GM08714 (cell line): ENCODE data around the gene ARID1B.
A peak's percentile ranks its signal among the peaks of the same experiment; 100 is the strongest.

ENCODE experiments used
- H3K4me3 ChIP-seq: fragments of 200-500 bp; sonication (Bioruptor generic); 2 replicates; pipeline ENCODE4 v1.5.1; 2014; ENCODE audit warnings: mild to moderate bottlenecking, low read length, inconsistent platforms
- ZNF274 ChIP-seq: IDR thresholded peaks from 2 replicates; pipeline ENCODE4 v1.6.1; 2012; ENCODE audit warnings: mild to moderate bottlenecking, low read depth, low read length

ARID1B gene

GRCh38 chr6:156776840-156777576, at the start of gene ARID1B:
Gene ARID1B (plus strand): TSS chr6:156777378. CDS start chr6:156777681, 303 bp downstream.
- peak within 1 kb of the TSS; percentile 98 for H3K4me3 ChIP-seq
- no peak for TF ChIP-seq ZNF274

- H3K4me3 ChIP-seq: no peak overlapping the region
- TF ChIP-seq ZNF274: no peak
Measured at GRCh38 chr6:156727715-156728385, 49.3 kb upstream of the ARID1B start.

DNA sequence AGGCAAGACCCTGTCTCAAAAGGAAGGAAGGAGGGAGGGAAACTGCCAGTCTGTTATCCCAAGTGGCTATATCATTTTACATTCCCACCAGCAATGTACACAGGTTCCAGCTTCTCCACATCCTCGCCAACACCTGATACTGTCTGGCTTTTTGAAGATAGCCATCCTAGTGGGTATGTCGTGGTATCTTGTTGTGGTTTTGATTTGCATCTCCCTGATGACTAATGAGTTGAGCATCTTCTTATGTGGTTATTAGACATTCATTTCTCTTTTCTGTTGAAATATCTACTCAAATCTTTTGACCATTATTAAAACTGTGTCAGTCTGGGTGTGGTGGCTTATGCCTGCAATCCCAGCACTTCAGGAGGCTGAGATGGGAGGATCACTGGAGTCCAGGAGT, 47.9 kb upstream of the ARID1B start:
- TF ChIP-seq ZNF274: no peak
- no peak overlapping the region for H3K4me3 ChIP-seq

- TF ChIP-seq ZNF274: no peak
Measured at GRCh38 chr6:156731396-156731795, 45.8 kb upstream of the ARID1B start.

DNA sequence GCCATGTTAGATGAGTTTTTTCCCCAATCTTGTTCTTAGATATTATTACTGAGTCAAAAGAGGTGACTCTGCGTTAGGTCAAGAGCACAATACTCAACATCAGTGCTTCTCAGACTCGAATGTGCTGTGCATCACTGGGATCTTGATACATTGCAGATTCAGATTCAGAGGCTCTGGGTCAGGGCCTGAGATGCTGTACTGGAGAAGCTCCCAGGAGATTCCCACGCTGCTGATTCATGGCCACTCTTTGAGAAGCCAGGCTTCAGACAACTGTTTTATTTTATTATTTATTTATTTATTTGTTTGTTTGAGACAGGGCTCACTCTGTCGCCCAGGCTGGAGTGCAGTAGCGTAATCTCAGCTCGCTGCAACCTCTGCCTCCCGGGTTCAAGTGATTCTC, 41.4 kb upstream of the ARID1B start:
- TF ChIP-seq ZNF274: no peak
- H3K4me3 ChIP-seq: no peak overlapping the region

More at GRCh38 chr6:156731396-156731795, 45.8 kb upstream of the ARID1B start:
- no peak overlapping the region for H3K4me3 ChIP-seq

DNA sequence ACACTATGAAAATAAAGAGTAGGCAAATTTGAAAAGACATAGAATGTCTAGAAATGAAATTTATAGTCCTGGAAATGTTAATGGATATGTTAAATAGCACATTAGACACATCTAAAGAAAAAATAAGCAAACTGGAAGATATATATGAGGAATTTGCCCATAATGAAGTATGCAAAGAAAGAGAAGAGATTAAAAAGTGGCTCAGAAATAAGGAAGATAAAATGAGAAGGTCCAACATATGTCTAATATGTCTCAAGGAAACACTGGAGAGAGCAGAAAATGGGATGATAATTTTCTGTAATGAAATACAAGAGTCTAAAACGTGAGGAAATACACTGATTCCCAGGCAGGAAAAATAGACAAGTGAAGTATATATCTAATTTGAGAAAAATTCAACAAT, 36.6 kb upstream of the ARID1B start:
- no peak for TF ChIP-seq ZNF274
- H3K4me3 ChIP-seq: no peak overlapping the region

- no peak for TF ChIP-seq ZNF274
- no peak overlapping the region for H3K4me3 ChIP-seq
Measured at GRCh38 chr6:156741287-156742073, 35.7 kb upstream of the ARID1B start.

DNA sequence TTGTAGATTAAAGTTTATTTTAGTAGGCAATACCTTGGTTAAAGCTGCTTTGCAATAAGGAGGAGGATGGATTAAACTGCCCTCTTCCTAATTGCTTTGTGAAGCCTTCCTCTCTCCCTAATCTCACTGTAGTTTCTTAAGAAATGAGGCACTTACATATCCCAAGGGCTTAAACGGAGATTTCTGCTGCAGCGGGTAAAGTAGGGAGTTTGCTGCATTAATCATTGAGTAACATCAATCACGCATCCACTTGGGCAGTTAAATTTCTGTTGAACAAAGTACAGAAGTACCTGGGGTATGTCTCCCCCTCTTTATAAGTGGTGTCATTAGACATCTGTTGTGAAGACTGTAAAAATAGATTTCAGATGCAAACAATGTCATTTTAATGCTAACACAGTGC, 29.5 kb upstream of the ARID1B start:
- no peak for TF ChIP-seq ZNF274
- H3K4me3 ChIP-seq: no peak overlapping the region

DNA sequence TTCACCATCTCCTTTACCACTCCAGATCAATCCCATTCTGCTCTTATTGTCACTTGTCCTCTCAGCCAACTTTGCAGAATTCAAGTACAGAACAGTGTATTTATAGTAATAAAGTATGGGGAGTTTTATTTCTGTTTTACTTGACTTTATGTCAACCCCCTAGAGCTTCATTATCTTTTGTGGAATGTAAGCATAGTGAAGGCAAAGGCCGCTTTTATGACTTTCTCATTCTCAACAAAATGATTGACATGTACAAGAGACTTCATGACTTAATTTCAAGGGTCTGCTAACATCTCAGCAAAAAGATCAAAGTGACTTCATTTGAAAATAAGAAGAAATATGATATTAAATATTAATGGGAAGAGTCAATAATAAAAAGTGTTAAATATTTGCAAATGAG, 28.7 kb upstream of the ARID1B start:
- no peak for TF ChIP-seq ZNF274

GRCh38 chr6:156752666-156753301, 24.4 kb upstream of the ARID1B start:
- H3K4me3 ChIP-seq: no peak overlapping the region
- TF ChIP-seq ZNF274: no peak

More for the DNA sequence above, 28.7 kb upstream of the ARID1B start:
- no peak overlapping the region for H3K4me3 ChIP-seq

- no peak for TF ChIP-seq ZNF274
Measured at GRCh38 chr6:156756630-156757610, 20.3 kb upstream of the ARID1B start.

GRCh38 chr6:156757849-156758248, 19.3 kb upstream of the ARID1B start:
- TF ChIP-seq ZNF274: no peak
- no peak overlapping the region for H3K4me3 ChIP-seq

More at GRCh38 chr6:156756630-156757610, 20.3 kb upstream of the ARID1B start:
- H3K4me3 ChIP-seq: no peak overlapping the region

GRCh38 chr6:156760377-156760776, 16.8 kb upstream of the ARID1B start:
- no peak overlapping the region for H3K4me3 ChIP-seq
- no peak for TF ChIP-seq ZNF274
